Measurements from ENCODE around the gene SGIP1.

The SGIP1 gene

DNA sequence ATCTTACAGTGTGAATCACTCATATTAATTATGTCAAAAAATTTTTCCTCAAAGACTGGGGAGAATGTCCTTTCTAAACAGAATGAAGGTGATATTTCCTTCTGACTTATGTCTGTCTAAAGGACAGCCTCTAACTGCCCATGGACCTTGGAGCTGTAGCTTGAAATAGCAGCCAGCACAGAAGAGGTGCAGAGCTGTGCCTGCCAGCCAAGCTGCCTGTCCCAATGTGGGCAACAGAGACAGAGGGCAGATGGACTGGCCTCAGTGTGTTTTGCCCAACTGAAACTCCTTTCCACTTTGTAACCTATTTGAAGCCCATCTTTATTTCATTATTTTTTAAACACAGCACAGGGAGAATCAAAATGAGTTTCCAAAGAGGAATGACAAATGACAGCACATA is 120.7 kb downstream of the SGIP1 start:
- H3K9me3 ChIP-seq (ENCODE audit: control extremely low read depth in 1 of 5, control insufficient read depth in 4 of 5, insufficient read depth in 2 of 5, low read depth in 1 of 5, low read length in 4 of 5): peaks cover 0 to 3% (median 0%) of the 10 kb centered on the region in 5 experiments
- peaks cover 0 to 5% (median 2%) of the 10 kb centered on the region in 4 experiments for H3K4me1 ChIP-seq (ENCODE audit: control extremely low read depth in 1 of 4, control insufficient read depth in 4 of 4, insufficient read depth in 4 of 4, low read length in 3 of 4)
- H3K4me3 ChIP-seq (ENCODE audit: control insufficient read depth in 1 of 7, extremely low read depth in 1 of 7, insufficient read depth in 4 of 7, low read depth in 2 of 7, low read length in 6 of 7): no peak overlapping the region
- H3K36me3 ChIP-seq (ENCODE audit: control insufficient read depth in 4 of 4, insufficient read depth in 4 of 4, low read length in 3 of 4): no peaks in the 10 kb centered on the region
- POLR2A ChIA-PET: no interaction called here
- H3K27ac ChIP-seq (ENCODE audit: insufficient read depth in 1 of 2, low read depth in 1 of 2, low read length in 2 of 2, poor library complexity in 1 of 2, severe bottlenecking in 2 of 2): no peak overlapping the region
- no peaks in the 10 kb centered on the region for H3K27me3 ChIP-seq (replicated peaks in 2 of 5; ENCODE audit: control insufficient read depth in 4 of 5, insufficient read depth in 5 of 5, low read length in 4 of 5)
- DNase-seq: no peak
- CTCF ChIA-PET: no interaction called here

- no CpG with 5 or more reads among the region's 1 CpG for WGBS (ENCODE audit: insufficient coverage)
- no peak overlapping the region for H3K27ac ChIP-seq (ENCODE audit: insufficient read depth in 1 of 2, low read depth in 1 of 2, low read length in 2 of 2, poor library complexity in 1 of 2, severe bottlenecking in 2 of 2)
- H3K27me3 ChIP-seq (replicated peaks in 2 of 5; ENCODE audit: control insufficient read depth in 4 of 5, insufficient read depth in 5 of 5, low read length in 4 of 5): no peaks in the 10 kb centered on the region
- H3K4me3 ChIP-seq (ENCODE audit: control insufficient read depth in 1 of 7, extremely low read depth in 1 of 7, insufficient read depth in 4 of 7, low read depth in 2 of 7, low read length in 6 of 7): no peak overlapping the region
- ChIA-PET POLR2A (no interaction called here), CTCF (no interaction called here)
- peaks cover 0 to 8% (median 2%) of the 10 kb centered on the region in 4 experiments for H3K4me1 ChIP-seq (ENCODE audit: control extremely low read depth in 1 of 4, control insufficient read depth in 4 of 4, insufficient read depth in 4 of 4, low read length in 3 of 4)
- DNase-seq: no peak
- no peaks in the 10 kb centered on the region for H3K9me3 ChIP-seq (ENCODE audit: control extremely low read depth in 1 of 5, control insufficient read depth in 4 of 5, insufficient read depth in 2 of 5, low read depth in 1 of 5, low read length in 4 of 5)
- H3K36me3 ChIP-seq (ENCODE audit: control insufficient read depth in 4 of 4, insufficient read depth in 4 of 4, low read length in 3 of 4): no peaks in the 10 kb centered on the region
These were observed 137.5 kb downstream of the SGIP1 start for GRCh38 chr1:66671455-66671854.

- H3K9me3 ChIP-seq (ENCODE audit: control extremely low read depth in 1 of 5, control insufficient read depth in 4 of 5, insufficient read depth in 2 of 5, low read depth in 1 of 5, low read length in 4 of 5): no peaks in the 10 kb centered on the region
- no peak overlapping the region for H3K4me3 ChIP-seq (ENCODE audit: control insufficient read depth in 1 of 7, extremely low read depth in 1 of 7, insufficient read depth in 4 of 7, low read depth in 2 of 7, low read length in 6 of 7)
- H3K36me3 ChIP-seq (ENCODE audit: control insufficient read depth in 4 of 4, insufficient read depth in 4 of 4, low read length in 3 of 4): no peaks in the 10 kb centered on the region
- H3K27me3 ChIP-seq (replicated peaks in 2 of 5; ENCODE audit: control insufficient read depth in 4 of 5, insufficient read depth in 5 of 5, low read length in 4 of 5): no peaks in the 10 kb centered on the region
- H3K27ac ChIP-seq (ENCODE audit: insufficient read depth in 1 of 2, low read depth in 1 of 2, low read length in 2 of 2, poor library complexity in 1 of 2, severe bottlenecking in 2 of 2): no peak overlapping the region
- WGBS (ENCODE audit: insufficient coverage): 100% methylated on average over 3 of the region's 3 CpGs
- ChIA-PET CTCF (interaction anchor here (1.0 kb wide), 1 partner anchor 17 kb away, joined by 3 read pairs; no protein-coding TSS in a partner anchor), POLR2A (no interaction called here)
- peaks cover 0 to 11% (median 2%) of the 10 kb centered on the region in 4 experiments for H3K4me1 ChIP-seq (ENCODE audit: control extremely low read depth in 1 of 4, control insufficient read depth in 4 of 4, insufficient read depth in 4 of 4, low read length in 3 of 4)
- DNase-seq: no peak
These were observed 142.8 kb downstream of the SGIP1 start for GRCh38 chr1:66676613-66677298.

DNA sequence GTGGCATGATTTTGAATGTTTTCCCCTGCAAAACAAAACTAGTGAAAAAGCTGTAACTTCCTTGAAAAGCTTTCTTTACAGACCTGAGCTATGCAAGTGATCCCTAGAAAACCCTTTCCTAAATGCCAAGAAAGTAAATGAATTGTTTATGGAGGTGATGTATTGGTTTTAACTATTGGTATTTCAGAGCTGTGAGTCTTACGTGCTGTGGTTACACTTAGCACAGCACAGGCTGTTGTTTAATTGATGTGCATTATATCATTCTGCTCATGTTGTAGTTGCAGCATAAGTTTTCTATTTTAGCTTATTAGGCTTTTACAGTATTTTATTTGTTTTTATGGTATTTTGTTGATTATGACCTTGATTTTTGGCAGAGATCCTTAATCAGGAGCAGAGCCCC is 144.2 kb downstream of the SGIP1 start:
- Histone ChIP-seq H3K36me3 (ENCODE audit: control insufficient read depth in 4 of 4, insufficient read depth in 4 of 4, low read length in 3 of 4) (no peaks in the 10 kb centered on the region), H3K27me3 (replicated peaks in 2 of 5; ENCODE audit: control insufficient read depth in 4 of 5, insufficient read depth in 5 of 5, low read length in 4 of 5) (no peaks in the 10 kb centered on the region), H3K4me3 (ENCODE audit: control insufficient read depth in 1 of 7, extremely low read depth in 1 of 7, insufficient read depth in 4 of 7, low read depth in 2 of 7, low read length in 6 of 7) (no peak overlapping the region), H3K4me1 (ENCODE audit: control extremely low read depth in 1 of 4, control insufficient read depth in 4 of 4, insufficient read depth in 4 of 4, low read length in 3 of 4) (peaks cover 0 to 12% (median 3%) of the 10 kb centered on the region in 4 experiments), H3K9me3 (ENCODE audit: control extremely low read depth in 1 of 5, control insufficient read depth in 4 of 5, insufficient read depth in 2 of 5, low read depth in 1 of 5, low read length in 4 of 5) (no peaks in the 10 kb centered on the region), H3K27ac (ENCODE audit: insufficient read depth in 1 of 2, low read depth in 1 of 2, low read length in 2 of 2, poor library complexity in 1 of 2, severe bottlenecking in 2 of 2) (no peak overlapping the region)
- no peak for DNase-seq
- no CpG with 5 or more reads among the region's 1 CpG for WGBS (ENCODE audit: insufficient coverage)
- POLR2A ChIA-PET: no interaction called here
- CTCF ChIA-PET: interaction anchor here (1.3 kb wide), 1 partner anchor 9 kb away, joined by 4 read pairs; no protein-coding TSS in a partner anchor

- ChIA-PET POLR2A (no interaction called here), CTCF (no interaction called here)
- DNase-seq: no peak
- H3K4me1 ChIP-seq (ENCODE audit: control extremely low read depth in 1 of 4, control insufficient read depth in 4 of 4, insufficient read depth in 4 of 4, low read length in 3 of 4): peaks cover 0 to 12% (median 4%) of the 10 kb centered on the region in 4 experiments
- H3K27me3 ChIP-seq (replicated peaks in 2 of 5; ENCODE audit: control insufficient read depth in 4 of 5, insufficient read depth in 5 of 5, low read length in 4 of 5): no peaks in the 10 kb centered on the region
- 100% methylated on average over 1 of the region's 5 CpGs for WGBS (ENCODE audit: insufficient coverage)
- H3K27ac ChIP-seq (ENCODE audit: insufficient read depth in 1 of 2, low read depth in 1 of 2, low read length in 2 of 2, poor library complexity in 1 of 2, severe bottlenecking in 2 of 2): no peak overlapping the region
- H3K4me3 ChIP-seq (ENCODE audit: control insufficient read depth in 1 of 7, extremely low read depth in 1 of 7, insufficient read depth in 4 of 7, low read depth in 2 of 7, low read length in 6 of 7): no peak overlapping the region
- H3K36me3 ChIP-seq (ENCODE audit: control insufficient read depth in 4 of 4, insufficient read depth in 4 of 4, low read length in 3 of 4): no peaks in the 10 kb centered on the region
- no peaks in the 10 kb centered on the region for H3K9me3 ChIP-seq (ENCODE audit: control extremely low read depth in 1 of 5, control insufficient read depth in 4 of 5, insufficient read depth in 2 of 5, low read depth in 1 of 5, low read length in 4 of 5)
These were observed 145.2 kb downstream of the SGIP1 start for GRCh38 chr1:66679140-66679539.

DNA sequence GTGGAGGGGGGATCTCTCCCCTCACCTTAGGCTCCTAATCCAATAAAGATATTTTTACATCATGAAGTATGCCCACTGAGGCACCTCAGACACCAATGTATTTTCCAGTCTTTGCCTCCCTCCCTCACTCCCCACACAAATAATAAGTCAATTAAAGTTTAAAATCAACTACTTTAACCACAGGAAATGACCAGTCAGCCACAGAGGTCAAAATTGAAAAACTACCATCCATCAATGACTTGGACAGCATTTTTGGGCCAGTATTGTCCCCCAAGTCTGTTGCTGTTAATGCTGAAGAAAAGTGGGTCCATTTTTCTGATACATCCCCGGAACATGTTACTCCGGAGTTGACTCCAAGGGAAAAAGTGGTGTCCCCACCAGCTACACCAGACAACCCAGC is 147.7 kb downstream of the SGIP1 start:
- Histone ChIP-seq H3K4me1 (ENCODE audit: control extremely low read depth in 1 of 4, control insufficient read depth in 4 of 4, insufficient read depth in 4 of 4, low read length in 3 of 4) (peaks cover 0 to 6% (median 2%) of the 10 kb centered on the region in 4 experiments), H3K36me3 (ENCODE audit: control insufficient read depth in 4 of 4, insufficient read depth in 4 of 4, low read length in 3 of 4) (no peaks in the 10 kb centered on the region), H3K27me3 (replicated peaks in 2 of 5; ENCODE audit: control insufficient read depth in 4 of 5, insufficient read depth in 5 of 5, low read length in 4 of 5) (no peaks in the 10 kb centered on the region), H3K27ac (ENCODE audit: insufficient read depth in 1 of 2, low read depth in 1 of 2, low read length in 2 of 2, poor library complexity in 1 of 2, severe bottlenecking in 2 of 2) (no peak overlapping the region), H3K4me3 (ENCODE audit: control insufficient read depth in 1 of 7, extremely low read depth in 1 of 7, insufficient read depth in 4 of 7, low read depth in 2 of 7, low read length in 6 of 7) (no peak overlapping the region), H3K9me3 (ENCODE audit: control extremely low read depth in 1 of 5, control insufficient read depth in 4 of 5, insufficient read depth in 2 of 5, low read depth in 1 of 5, low read length in 4 of 5) (no peaks in the 10 kb centered on the region)
- WGBS (ENCODE audit: insufficient coverage): 91% methylated on average over 2 of the region's 2 CpGs
- ChIA-PET POLR2A (no interaction called here), CTCF (interaction anchor here (1.0 kb wide), 1 partner anchor 8 kb away, joined by 3 read pairs; no protein-coding TSS in a partner anchor)
- DNase-seq: no peak

- Histone ChIP-seq H3K36me3 (ENCODE audit: control insufficient read depth in 4 of 4, insufficient read depth in 4 of 4, low read length in 3 of 4) (no peaks in the 10 kb centered on the region), H3K4me1 (ENCODE audit: control extremely low read depth in 1 of 4, control insufficient read depth in 4 of 4, insufficient read depth in 4 of 4, low read length in 3 of 4) (peaks cover 0 to 6% (median 2%) of the 10 kb centered on the region in 4 experiments), H3K27ac (ENCODE audit: insufficient read depth in 1 of 2, low read depth in 1 of 2, low read length in 2 of 2, poor library complexity in 1 of 2, severe bottlenecking in 2 of 2) (no peak overlapping the region), H3K4me3 (ENCODE audit: control insufficient read depth in 1 of 7, extremely low read depth in 1 of 7, insufficient read depth in 4 of 7, low read depth in 2 of 7, low read length in 6 of 7) (no peak overlapping the region), H3K27me3 (replicated peaks in 2 of 5; ENCODE audit: control insufficient read depth in 4 of 5, insufficient read depth in 5 of 5, low read length in 4 of 5) (no peaks in the 10 kb centered on the region), H3K9me3 (ENCODE audit: control extremely low read depth in 1 of 5, control insufficient read depth in 4 of 5, insufficient read depth in 2 of 5, low read depth in 1 of 5, low read length in 4 of 5) (no peaks in the 10 kb centered on the region)
- WGBS (ENCODE audit: insufficient coverage): 100% methylated on average over 4 of the region's 11 CpGs
- ChIA-PET CTCF (interaction anchor here (0.8 to 1.0 kb wide), 2 partner anchors 9 to 51 kb away, joined by 3 to 4 read pairs; no protein-coding TSS in a partner anchor), POLR2A (no interaction called here)
- DNase-seq: no peak
These were observed 148.2 kb downstream of the SGIP1 start for GRCh38 chr1:66682106-66682505.

Measured in common myeloid progenitor, CD34-positive (primary cell).